GM21367 (cell line): ENCODE measurements around the gene COMMD4.
"Not testable (repeated sequence)": the region's sequence is repeated elsewhere in the genome, so short reads cannot be mapped to it uniquely, and the experiment has no call there.

Experiments used
- ATAC-seq: cut with Tn5 transposase; IDR thresholded peaks from one replicate; pipeline ENCODE4 v1.9.1; 2021; ENCODE audit not compliant: unreplicated experiment

Gene COMMD4

DNA sequence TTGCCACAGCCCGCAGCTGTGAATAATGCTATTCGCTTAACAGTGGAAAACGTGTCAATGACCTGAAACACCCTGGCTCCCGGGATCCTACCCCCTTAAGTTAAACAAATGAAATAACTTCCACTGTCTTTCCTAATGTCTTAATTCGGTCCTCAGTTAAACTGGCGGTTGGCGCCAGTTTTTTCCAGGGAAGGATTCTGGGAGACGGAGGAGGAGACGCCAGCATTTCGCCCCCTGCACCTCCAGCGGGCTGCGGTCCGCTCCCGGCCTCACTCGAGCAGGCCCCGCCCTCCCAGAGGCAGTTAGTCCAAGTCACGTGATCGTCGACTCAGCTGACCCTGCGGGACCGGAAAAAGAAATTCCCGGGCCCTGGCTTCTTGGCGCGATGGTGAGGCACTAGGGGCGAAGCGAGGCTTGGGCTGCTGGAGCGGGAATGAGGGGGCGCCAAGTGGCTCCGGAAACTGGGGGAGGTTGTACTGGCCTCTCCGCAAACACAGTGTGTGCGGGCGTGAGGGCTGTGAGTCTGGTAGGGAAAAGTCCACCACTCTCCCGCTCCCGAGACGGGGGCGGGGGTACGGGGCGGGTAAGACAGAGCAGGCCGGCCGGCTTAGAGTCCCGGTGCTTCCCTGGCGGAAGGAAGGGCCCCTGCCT, at the start of gene COMMD4:
COMMD4 (plus strand) TSS at position 359 of the 651 bp plus-strand sequence; CDS start at position 386, 27 bp downstream.
- ATAC-seq, result peak; percentile 47

DNA sequence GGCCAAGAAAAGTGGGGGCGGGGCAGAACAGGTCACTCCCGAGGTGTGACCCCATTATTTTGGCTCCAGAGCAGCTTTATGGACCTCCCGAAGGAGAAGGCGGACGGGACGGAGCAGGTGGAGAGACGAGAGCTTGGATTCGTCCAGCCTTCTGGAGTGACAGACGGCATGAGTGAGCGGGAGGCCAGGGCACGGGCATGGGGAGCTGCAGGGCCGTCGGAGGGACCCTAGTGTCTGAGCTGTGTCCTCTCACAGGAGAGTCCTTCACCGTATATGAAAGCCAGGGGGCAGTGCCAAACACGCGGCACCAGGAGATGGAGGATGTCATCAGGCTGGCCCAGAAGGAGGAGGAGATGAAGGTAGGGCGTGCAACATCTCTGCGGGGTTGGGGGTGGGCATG, 42.2 kb upstream of the COMMD4 start:
- ATAC-seq, result not testable (repeated sequence)

- ATAC-seq, result not testable (repeated sequence)
Measured at GRCh38 chr15:75298541-75299310, 37.1 kb upstream of the COMMD4 start.

GRCh38 chr15:75299311-75299688, 36.6 kb upstream of the COMMD4 start:
- ATAC-seq, result not testable (repeated sequence)

- not testable (repeated sequence) for ATAC-seq
Measured at GRCh38 chr15:75300026-75300425, 35.8 kb upstream of the COMMD4 start.

DNA sequence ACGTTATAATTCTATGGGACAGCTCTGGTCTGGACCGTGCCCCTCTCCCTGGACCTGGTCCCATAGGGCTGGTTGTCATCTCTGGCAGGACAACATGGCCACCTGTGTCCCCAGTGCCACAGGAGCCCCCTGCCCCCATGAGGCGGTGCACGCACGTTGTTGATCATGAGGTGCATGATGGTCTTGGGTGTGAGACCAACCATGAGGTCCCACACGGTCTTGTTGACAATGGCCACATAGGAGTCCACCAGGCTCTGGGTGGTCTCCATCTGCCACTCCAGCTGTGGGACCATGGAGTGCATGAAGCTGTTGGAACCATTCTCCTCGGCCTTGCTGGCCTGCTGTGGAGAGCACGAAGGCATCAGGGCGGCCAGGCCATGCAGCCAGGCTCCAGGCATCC, 33.5 kb upstream of the COMMD4 start:
- ATAC-seq, result no peak

- not testable (repeated sequence) for ATAC-seq
Measured at GRCh38 chr15:75302753-75303152, 33.1 kb upstream of the COMMD4 start.

DNA sequence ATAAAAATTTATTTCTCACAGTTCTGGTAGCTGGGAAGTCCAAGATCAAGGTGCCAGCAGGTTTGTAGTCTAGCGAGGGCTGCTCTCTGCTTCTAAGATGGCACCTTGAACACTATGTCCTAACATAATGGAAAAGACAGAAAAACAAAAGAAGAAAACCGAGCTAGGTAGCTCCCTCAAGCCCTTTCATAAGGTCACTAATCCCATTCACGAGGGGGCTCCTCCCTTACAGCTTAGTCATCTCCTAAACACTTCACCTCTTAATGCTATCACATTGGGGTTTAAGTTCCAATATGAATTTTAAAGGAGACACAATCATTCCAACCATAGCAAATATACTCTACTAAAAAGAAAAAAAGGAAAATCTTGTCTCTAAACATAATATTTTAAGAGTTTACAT, 29.7 kb upstream of the COMMD4 start:
- no peak for ATAC-seq

DNA sequence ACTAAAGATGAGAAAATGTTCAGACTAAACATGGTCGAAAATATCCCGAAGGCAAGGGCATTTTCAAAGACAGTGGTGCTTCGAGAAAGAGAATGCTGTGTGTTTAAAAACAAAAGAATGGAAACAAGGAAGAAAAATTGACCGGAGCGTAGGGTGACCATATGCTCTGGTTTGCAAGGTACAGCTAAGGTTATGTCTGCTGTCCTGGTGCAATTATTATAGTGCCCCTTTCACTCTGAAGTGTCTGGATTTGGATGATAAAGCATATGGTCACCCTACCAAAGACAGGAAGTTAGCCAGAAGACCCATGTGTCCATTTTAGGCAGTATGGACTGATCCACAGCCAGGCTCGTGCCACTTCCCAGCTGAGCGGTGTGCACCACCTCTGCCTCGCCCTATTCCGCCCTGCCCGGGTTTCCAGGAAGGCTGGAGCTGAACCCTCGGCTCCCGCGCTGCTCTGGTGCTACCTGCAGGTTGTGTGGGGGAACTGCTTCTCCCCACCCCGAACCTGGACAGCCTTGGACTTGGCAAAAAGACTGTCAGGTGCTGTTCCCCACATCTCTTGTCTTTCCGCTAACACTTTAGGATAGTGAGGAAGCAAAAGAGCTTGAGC, 28.0 kb upstream of the COMMD4 start:
- no peak for ATAC-seq

- ATAC-seq, result no peak
Measured at GRCh38 chr15:75309711-75310110, 26.2 kb upstream of the COMMD4 start.

GRCh38 chr15:75312548-75312947, 23.3 kb upstream of the COMMD4 start:
- not testable (repeated sequence) for ATAC-seq

- no peak for ATAC-seq
Measured at GRCh38 chr15:75313116-75313845, 22.6 kb upstream of the COMMD4 start.

- no peak for ATAC-seq
Measured at GRCh38 chr15:75314552-75315290, 21.1 kb upstream of the COMMD4 start.

DNA sequence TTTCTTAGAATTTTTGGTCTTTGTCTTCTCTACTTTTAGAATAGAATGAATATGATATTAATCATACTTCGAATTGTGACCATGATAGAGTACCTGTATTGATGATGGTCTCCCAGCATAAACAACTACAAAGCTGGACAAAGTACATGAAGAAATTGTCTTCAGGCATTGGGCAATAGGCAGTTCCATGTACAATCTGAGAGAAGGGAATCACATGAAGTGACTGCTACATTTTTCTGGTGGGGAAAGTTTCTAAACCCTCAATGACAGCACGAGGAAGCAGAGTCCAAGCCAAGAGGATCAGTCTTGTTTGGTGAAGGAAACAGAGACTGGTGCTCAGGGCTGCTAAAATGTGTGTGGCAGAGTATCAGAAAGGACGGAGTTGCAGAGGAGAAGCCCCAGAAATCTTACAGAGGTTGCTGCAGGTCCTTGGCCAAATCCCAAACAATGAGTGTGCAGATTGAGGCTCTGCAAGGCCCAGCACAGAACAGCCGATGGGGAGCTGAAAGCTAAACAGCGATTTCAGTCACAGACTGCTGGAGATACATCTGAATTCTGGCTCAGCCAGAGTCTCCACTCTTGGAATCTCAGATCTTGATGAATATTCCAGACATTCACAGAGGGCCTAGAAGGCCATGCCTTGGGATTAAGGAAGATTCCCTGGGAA, 16.5 kb upstream of the COMMD4 start:
- ATAC-seq, result not testable (repeated sequence)

DNA sequence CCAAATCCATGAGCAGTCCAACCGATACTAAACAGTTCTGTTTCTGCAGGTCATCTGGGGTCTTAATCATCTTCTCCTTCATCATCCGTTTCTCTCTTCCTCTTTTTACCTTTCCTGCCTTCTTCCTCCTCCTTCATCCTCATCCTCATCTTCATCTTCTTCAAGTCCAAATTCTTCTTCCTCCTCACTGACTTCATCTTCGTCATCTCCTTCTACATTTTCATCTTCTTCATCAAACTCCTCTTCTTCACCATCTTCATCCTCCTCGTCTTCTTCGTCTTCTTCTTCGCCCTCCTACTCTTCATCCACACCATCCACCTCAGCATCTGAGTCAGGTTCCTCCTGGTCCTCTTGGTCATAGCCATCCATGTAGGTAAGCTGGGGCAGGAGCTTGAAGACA, 14.2 kb upstream of the COMMD4 start:
- no peak for ATAC-seq

DNA sequence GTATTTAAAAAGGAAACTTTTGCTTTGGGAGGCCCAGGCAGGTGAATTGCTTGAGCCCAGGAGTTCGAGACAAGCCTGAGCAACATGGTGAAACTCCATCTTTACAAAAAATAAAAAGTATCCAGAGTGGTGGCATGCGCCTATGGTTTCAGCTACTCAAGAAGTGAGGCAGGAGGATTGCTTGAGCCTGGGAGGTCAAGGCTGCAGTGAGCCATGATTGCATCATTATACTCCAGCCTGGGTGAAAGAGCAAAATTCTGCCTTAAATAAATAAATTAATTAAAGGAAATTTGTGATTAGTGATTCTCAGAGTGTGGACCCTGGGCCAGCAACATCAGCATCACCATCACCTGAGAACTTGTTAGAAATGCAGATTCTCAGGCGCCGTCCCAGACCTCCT, 9.9 kb upstream of the COMMD4 start:
- ATAC-seq, result no peak

DNA sequence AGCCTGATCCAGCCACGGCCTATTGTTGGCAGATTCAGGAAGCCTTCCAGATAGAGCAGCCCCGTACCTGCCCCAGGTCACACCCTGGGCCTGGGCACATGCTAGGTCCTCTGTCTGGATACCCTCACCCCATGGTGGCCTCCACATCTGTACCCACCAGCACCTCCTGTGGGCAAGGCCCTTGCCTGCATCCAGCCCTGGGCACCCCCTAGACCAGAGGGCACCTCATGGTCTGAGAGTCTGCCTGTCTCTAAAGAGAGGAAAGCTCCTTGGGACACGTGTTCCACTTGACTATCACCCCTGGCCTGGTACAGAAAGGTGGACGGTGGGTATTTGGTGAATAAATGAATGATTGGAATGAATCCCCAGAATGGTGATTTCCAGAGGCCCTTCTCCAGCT, 8.9 kb upstream of the COMMD4 start:
- no peak for ATAC-seq

GRCh38 chr15:75327491-75327890, 8.4 kb upstream of the COMMD4 start:
- ATAC-seq, result no peak

- no peak for ATAC-seq
Measured at GRCh38 chr15:75328493-75329314, 7.2 kb upstream of the COMMD4 start.
